CD4-positive, alpha-beta memory T cell (primary cell): ENCODE measurements around the gene TBX3. TPM values are rescaled to one million over a fixed set of nuclear protein-coding genes. Genes with fewer than 3 reads are reported as not detected.

Experiments
- CTCF ChIA-PET: fragments of 350-600 bp; sonication (Branson Sonifier 250); formaldehyde crosslinking; loops from one replicate; lab custom pipeline; 2021; ENCODE audit warnings: inconsistent platforms; ENCODE audit not compliant: partially characterized antibody; lab: Charles Lee
- POLR2A ChIA-PET: fragments of 350-600 bp; sonication (Branson Sonifier 250); formaldehyde crosslinking; loops from one replicate; lab custom pipeline; 2021; ENCODE audit not compliant: partially characterized antibody; lab: Charles Lee
- DNase-seq, 5 donors: peaks; one replicate each; pipeline versions ENCODE4 v3.0.0 to v3.0.0-alpha.2; 2020 to 2022; ENCODE audit warnings: mixed read lengths in 1 of 5
- H3K27ac ChIP-seq: one replicate; pipeline ENCODE4 v1.7.0; 2013; ENCODE audit warnings: low read depth, low read length
- H3K27me3 ChIP-seq: 2 replicates; pipeline ENCODE4 v1.7.0; 2013; ENCODE audit warnings: mild to moderate bottlenecking, low read length, moderate library complexity; ENCODE audit not compliant: insufficient read depth
- H3K36me3 ChIP-seq: 2 replicates; pipeline ENCODE4 v1.7.0; 2013; ENCODE audit warnings: mild to moderate bottlenecking, low read length, moderate library complexity; ENCODE audit not compliant: insufficient read depth
- H3K4me1 ChIP-seq: 2 replicates; pipeline ENCODE4 v1.7.0; 2013; ENCODE audit warnings: mild to moderate bottlenecking, low read length, moderate library complexity; ENCODE audit not compliant: insufficient read depth
- H3K4me3 ChIP-seq, 2 donors: one replicate each; pipeline ENCODE4 v1.7.0; 2013; ENCODE audit warnings: low read length in 2 of 2, mild to moderate bottlenecking in 1 of 2
- H3K9me3 ChIP-seq, 2 donors: one replicate each; pipeline ENCODE4 v1.7.0; 2013; ENCODE audit warnings: low read length in 2 of 2, control low read depth in 1 of 2; ENCODE audit not compliant: control insufficient read depth in 1 of 2
- H3K27ac Mint-ChIP-seq, 7 donors: one replicate each; pipeline ENCODE4 v1.8.0; 2020 to 2021; ENCODE audit warnings: mixed read lengths in 7 of 7, mild to moderate bottlenecking in 6 of 7, inconsistent platforms in 3 of 7, moderate library complexity in 3 of 7
- H3K27me3 Mint-ChIP-seq, 2 donors: one replicate each; pipeline ENCODE4 v1.8.0; 2020 to 2021; ENCODE audit warnings: mixed read lengths in 2 of 2
- H3K36me3 Mint-ChIP-seq, 2 donors: one replicate each; pipeline ENCODE4 v1.8.0; 2020 to 2021; ENCODE audit warnings: mixed read lengths in 2 of 2, inconsistent platforms in 1 of 2, mild to moderate bottlenecking in 1 of 2
- H3K4me1 Mint-ChIP-seq, 4 donors: one replicate each; pipeline ENCODE4 v1.8.0; 2020 to 2021; ENCODE audit warnings: mixed read lengths in 4 of 4, mild to moderate bottlenecking in 1 of 4
- H3K4me3 Mint-ChIP-seq, 8 donors: one replicate each; pipeline ENCODE4 v1.8.0; 2020 to 2021; ENCODE audit warnings: mixed read lengths in 8 of 8, mild to moderate bottlenecking in 7 of 8, moderate library complexity in 6 of 8, inconsistent platforms in 3 of 8
- H3K9me3 Mint-ChIP-seq, 8 donors: one replicate each; pipeline ENCODE4 v1.8.0; 2020 to 2021; ENCODE audit warnings: mixed read lengths in 8 of 8, mild to moderate bottlenecking in 5 of 8, inconsistent platforms in 3 of 8, moderate library complexity in 1 of 8
- intact Hi-C: fragments of 100-400 bp; cut with micrococcal nuclease; formaldehyde crosslinking; loops from one replicate; pipeline ENCODE4 v1.15.1; 2023
- polyA plus RNA-seq, 2 donors: library from polyadenylated mRNA; unstranded; fragments of 300-500 nt; fragmentation: Illumina TruSeq; gene quantifications; one replicate each; pipeline ENCODE4 v1.2.3, GENCODE V29; 2021
- total RNA-seq, 2 experiments: library from RNA; stranded (reverse); gene quantifications; one replicate each; pipeline ENCODE4 v1.2.3, GENCODE V29; 2021

The TBX3 gene
- total and polyA plus RNA-seq, 4 experiments from 2014 or later, result not detected

DNA sequence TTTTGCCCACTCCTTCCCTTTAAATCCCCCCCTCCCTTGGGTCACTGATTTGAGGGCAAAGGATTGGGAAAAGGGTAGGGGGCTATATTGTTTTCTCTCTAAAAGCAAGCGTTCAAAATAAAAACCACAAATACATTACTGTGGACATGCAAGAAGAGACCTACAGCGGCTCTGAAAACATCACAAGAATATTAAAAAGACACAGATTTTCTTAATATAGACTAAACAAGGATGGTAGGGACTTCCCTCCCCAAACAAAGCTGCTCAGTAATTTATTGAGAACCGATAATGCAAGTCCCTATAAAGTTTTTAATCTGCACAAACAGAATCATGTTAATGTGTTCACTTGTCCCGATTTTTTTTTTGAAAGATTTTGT lies 12.9 kb downstream of the TBX3 start:
- H3K9me3 ChIP-seq, result no peaks in the 10 kb centered on the region
- no peak for DNase-seq
- Mint-ChIP-seq H3K4me3 (no peak overlapping the region), H3K9me3 (peaks cover 0 to 10% (median 0%) of the 10 kb centered on the region in 8 donors), H3K4me1 (peaks cover 0 to 6% (median 3%) of the 10 kb centered on the region in 4 donors), H3K27me3 (peaks cover 54 to 62% of the 10 kb centered on the region in 2 donors), H3K27ac (no peak overlapping the region), H3K36me3 (no peaks in the 10 kb centered on the region)
- POLR2A ChIA-PET, result no interaction called here
- H3K36me3 ChIP-seq, result no peaks in the 10 kb centered on the region
- no peaks in the 10 kb centered on the region for H3K4me1 ChIP-seq
- intact Hi-C loops, result no loop called here
- no peak overlapping the region for H3K27ac ChIP-seq
- H3K4me3 ChIP-seq, result no peak overlapping the region
- peaks cover 12% of the 10 kb centered on the region for H3K27me3 ChIP-seq
- CTCF ChIA-PET, result interaction anchor here (0.6 kb wide), 1 partner anchor 9 kb away, joined by 3 read pairs; no protein-coding TSS in a partner anchor

DNA sequence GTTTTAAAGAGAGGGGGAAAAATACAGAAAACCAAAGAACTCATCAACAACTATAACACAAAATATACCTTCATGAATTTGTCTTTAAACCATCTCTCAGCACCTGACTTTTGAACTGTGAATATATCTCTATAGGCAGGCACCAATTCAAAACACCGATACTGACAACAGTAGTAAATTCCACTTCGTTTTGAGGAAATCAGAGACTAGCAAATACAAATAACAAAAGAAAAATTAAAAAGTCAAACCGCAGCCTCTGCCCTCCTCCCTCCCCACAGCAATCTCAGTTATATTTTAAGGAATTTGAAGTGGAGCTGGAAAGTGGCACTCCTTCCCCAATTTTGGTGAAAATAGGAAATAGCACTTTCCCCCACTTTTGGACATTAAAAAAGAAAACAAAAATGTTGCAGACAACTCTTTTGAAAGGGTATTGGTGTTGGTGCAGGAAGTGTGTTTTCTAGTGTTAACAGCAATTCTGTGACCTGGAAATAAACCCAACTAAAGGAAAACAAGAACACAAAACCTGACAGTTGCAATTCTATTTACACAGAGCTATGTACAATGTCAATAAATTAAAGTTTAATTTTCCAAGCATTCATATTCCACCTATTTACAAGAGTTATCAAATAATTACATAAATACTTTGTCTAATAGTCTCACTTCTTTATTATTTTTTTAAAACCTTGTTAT lies 13.5 kb downstream of the TBX3 start:
- H3K4me1 Mint-ChIP-seq, result peaks cover 0 to 6% (median 3%) of the 10 kb centered on the region in 4 donors
- DNase-seq, result no peak
- H3K4me3 ChIP-seq, result no peak overlapping the region
- H3K4me1 ChIP-seq, result no peaks in the 10 kb centered on the region
- H3K4me3 Mint-ChIP-seq, result no peak overlapping the region
- H3K27me3 Mint-ChIP-seq, result peaks cover 50 to 59% of the 10 kb centered on the region in 2 donors
- peaks cover 0 to 10% (median 0%) of the 10 kb centered on the region in 8 donors for H3K9me3 Mint-ChIP-seq
- H3K27me3 ChIP-seq, result peaks cover 12% of the 10 kb centered on the region
- no peaks in the 10 kb centered on the region for H3K36me3 Mint-ChIP-seq
- no peaks in the 10 kb centered on the region for H3K36me3 ChIP-seq
- CTCF ChIA-PET, result interaction anchor here (0.6 to 0.7 kb wide), 2 partner anchors 9 kb away, joined by 3 read pairs; no protein-coding TSS in a partner anchor
- POLR2A ChIA-PET, result no interaction called here
- no peak overlapping the region for H3K27ac ChIP-seq
- H3K9me3 ChIP-seq, result no peaks in the 10 kb centered on the region
- H3K27ac Mint-ChIP-seq, result no peak overlapping the region
- intact Hi-C loops, result no loop called here

DNA sequence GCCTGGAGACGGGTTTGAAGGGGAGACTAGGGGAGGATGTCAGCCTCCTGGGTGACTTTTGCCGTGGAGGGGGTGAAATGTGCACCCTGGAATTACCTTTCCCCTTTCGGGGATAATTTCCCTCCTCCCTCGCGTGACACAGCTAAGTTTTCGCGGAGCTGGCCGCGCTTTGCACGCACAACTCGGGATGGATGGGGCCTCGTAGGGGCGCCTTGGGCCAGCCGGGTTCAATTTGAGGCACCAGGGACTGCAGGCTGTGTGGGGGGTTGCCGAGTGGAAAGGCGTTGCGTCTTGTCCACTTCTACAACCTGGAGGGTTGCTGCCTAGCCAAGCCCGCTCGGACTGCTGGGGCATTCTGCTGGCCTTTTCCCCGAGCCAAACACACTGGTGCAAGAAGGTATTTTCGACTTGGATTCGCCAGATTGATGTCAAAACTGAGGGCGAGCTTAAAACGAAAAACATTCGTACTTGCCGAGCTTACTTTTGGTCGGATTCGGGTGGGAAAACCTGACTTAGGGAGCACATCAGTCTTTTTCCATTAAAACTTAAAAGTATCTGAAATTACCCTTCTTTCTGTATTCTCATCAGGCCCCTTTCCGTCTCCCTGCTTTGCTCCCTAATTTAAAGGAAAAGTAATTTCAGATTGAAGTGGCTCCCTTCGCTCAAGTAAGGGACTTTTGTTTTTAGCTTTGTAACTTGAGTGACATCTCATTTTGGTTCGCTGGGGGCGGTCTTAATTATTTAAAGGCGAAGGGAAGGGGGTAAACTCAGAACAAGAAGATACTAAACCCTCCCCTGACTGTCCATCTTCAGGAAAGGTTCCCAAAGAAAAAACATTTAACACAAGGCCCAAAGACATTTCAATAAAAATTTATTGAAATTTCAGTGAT lies 14.3 kb downstream of the TBX3 start:
- no peak overlapping the region for H3K4me3 ChIP-seq
- H3K36me3 ChIP-seq, result no peaks in the 10 kb centered on the region
- DNase-seq, result no peak
- peaks cover 12% of the 10 kb centered on the region for H3K27me3 ChIP-seq
- Mint-ChIP-seq H3K9me3 (peaks cover 0 to 10% (median 0%) of the 10 kb centered on the region in 8 donors), H3K27me3 (peaks cover 52 to 58% of the 10 kb centered on the region in 2 donors), H3K36me3 (no peaks in the 10 kb centered on the region), H3K4me1 (peaks cover 0 to 6% (median 3%) of the 10 kb centered on the region in 4 donors), H3K27ac (no peak overlapping the region), H3K4me3 (no peak overlapping the region)
- no peaks in the 10 kb centered on the region for H3K4me1 ChIP-seq
- ChIA-PET CTCF (no interaction called here), POLR2A (no interaction called here)
- no peak overlapping the region for H3K27ac ChIP-seq
- no peaks in the 10 kb centered on the region for H3K9me3 ChIP-seq
- intact Hi-C loops, result no loop called here

DNA sequence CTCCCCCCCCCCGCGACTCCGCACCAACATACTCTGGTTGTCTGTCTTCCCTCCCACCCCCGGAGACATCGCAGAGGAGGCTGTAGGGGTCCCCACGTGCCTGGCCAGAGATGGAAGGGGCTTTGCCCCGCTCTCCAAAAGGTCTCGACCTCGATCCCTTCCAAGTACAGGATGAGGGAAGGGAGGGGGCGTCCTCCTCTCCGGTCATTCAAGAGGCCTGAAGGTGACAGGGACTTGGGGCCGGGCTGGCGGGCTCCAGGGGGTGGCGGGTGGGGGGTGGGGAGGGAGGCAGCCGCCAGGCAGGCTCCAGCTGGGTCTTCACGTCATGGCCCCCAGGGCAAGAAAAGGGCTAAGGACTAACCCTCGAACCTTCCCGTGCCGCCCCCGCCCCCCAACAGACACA lies 15.1 kb downstream of the TBX3 start:
- ChIA-PET CTCF (no interaction called here), POLR2A (no interaction called here)
- peaks cover 16% of the 10 kb centered on the region for H3K27me3 ChIP-seq
- H3K9me3 ChIP-seq, result no peaks in the 10 kb centered on the region
- peaks cover 0 to 6% (median 3%) of the 10 kb centered on the region in 4 donors for H3K4me1 Mint-ChIP-seq
- H3K4me1 ChIP-seq, result no peaks in the 10 kb centered on the region
- no peak for DNase-seq
- no peak overlapping the region for H3K4me3 Mint-ChIP-seq
- intact Hi-C loops, result no loop called here
- H3K36me3 ChIP-seq, result no peaks in the 10 kb centered on the region
- H3K27ac Mint-ChIP-seq, result peak overlapping the region in 1 of 7 donors; percentile 15
- H3K27ac ChIP-seq, result no peak overlapping the region
- peaks cover 0 to 9% (median 0%) of the 10 kb centered on the region in 8 donors for H3K9me3 Mint-ChIP-seq
- no peaks in the 10 kb centered on the region for H3K36me3 Mint-ChIP-seq
- H3K27me3 Mint-ChIP-seq, result peaks cover 56 to 62% of the 10 kb centered on the region in 2 donors
- H3K4me3 ChIP-seq, result no peak overlapping the region

DNA sequence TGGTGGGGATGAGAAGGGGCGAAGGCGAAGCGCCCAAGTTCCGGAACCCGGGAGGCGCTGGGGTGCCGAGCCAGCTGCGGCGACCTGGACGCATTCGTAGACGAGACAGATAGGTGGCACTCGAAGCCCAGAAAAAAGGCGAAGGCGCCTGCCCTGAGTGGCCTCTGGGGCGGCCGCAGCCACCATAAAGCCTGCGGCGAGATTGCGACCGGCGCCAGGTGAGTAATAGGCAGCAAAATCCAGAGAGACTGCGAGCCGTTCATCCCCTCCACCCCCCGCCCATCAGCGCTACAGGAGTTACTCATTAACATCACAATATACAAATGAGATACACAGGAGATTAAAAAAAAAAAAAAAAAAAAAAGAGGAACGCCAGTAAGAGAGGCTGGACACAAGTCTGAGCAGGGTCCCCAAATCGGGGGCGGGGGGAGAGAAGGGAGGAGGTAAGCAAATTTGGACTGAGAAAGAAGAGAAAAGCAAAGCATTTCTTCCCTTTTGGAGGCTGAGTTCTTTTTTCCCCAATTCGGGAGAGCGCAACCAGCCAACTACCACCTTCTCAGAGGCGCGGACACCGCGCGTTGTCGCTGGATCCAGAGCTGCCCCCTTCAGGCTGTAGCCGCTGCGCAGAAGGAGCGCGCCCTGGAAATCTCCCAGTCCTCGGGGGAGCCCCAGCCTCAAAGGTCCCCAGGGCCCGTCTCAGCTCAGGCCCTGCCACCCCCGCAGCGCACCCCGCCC lies 15.7 kb downstream of the TBX3 start:
- intact Hi-C loops, result no loop called here
- H3K4me1 Mint-ChIP-seq, result peaks cover 0 to 6% (median 3%) of the 10 kb centered on the region in 4 donors
- H3K4me3 Mint-ChIP-seq, result no peak overlapping the region
- Histone ChIP-seq H3K27me3 (peaks cover 17% of the 10 kb centered on the region), H3K4me3 (no peak overlapping the region), H3K9me3 (no peaks in the 10 kb centered on the region), H3K36me3 (no peaks in the 10 kb centered on the region), H3K4me1 (no peaks in the 10 kb centered on the region), H3K27ac (no peak overlapping the region)
- H3K36me3 Mint-ChIP-seq, result no peaks in the 10 kb centered on the region
- peaks cover 0 to 6% (median 0%) of the 10 kb centered on the region in 8 donors for H3K9me3 Mint-ChIP-seq
- CTCF ChIA-PET, result no interaction called here
- POLR2A ChIA-PET, result no interaction called here
- no peak overlapping the region for H3K27ac Mint-ChIP-seq
- no peak for DNase-seq
- peaks cover 54 to 58% of the 10 kb centered on the region in 2 donors for H3K27me3 Mint-ChIP-seq

GRCh38 chr12:114667669-114668150 lies 16.3 kb downstream of the TBX3 start:
- H3K36me3 Mint-ChIP-seq, result no peaks in the 10 kb centered on the region
- POLR2A ChIA-PET, result no interaction called here

More at GRCh38 chr12:114667669-114668150, 16.3 kb downstream of the TBX3 start:
- Histone ChIP-seq H3K27me3 (peaks cover 17% of the 10 kb centered on the region), H3K4me3 (no peak overlapping the region), H3K36me3 (no peaks in the 10 kb centered on the region), H3K27ac (no peak overlapping the region), H3K4me1 (no peaks in the 10 kb centered on the region), H3K9me3 (no peaks in the 10 kb centered on the region)
- CTCF ChIA-PET, result no interaction called here
- Mint-ChIP-seq H3K27me3 (peaks cover 50 to 56% of the 10 kb centered on the region in 2 donors), H3K27ac (no peak overlapping the region), H3K9me3 (peaks cover 0 to 4% (median 0%) of the 10 kb centered on the region in 8 donors), H3K4me3 (no peak overlapping the region), H3K4me1 (peaks cover 1 to 6% (median 3%) of the 10 kb centered on the region in 4 donors)
- intact Hi-C loops, result no loop called here
- DNase-seq, result no peak
